PC-9 (cell line): ENCODE data around the gene LEFTY2.
"Not testable (repeated sequence)": the region's sequence is repeated elsewhere in the genome, so short reads cannot be mapped to it uniquely, and the experiment has no call there.

ENCODE experiments used
- CTCF ChIP-seq: fragments of 200-600 bp; sonication (generic); conservative IDR thresholded peaks from 2 replicates; pipeline ENCODE4 v1.6.1; 2017; ENCODE audit warnings: mixed run types, antibody characterized with exemption, mild to moderate bottlenecking, moderate library complexity
- EZH2 ChIP-seq: fragments of 200-600 bp; sonication (generic); IDR thresholded peaks from 2 replicates; pipeline ENCODE4 v1.8.0; 2017; ENCODE audit warnings: antibody characterized with exemption, low read depth

DNA sequence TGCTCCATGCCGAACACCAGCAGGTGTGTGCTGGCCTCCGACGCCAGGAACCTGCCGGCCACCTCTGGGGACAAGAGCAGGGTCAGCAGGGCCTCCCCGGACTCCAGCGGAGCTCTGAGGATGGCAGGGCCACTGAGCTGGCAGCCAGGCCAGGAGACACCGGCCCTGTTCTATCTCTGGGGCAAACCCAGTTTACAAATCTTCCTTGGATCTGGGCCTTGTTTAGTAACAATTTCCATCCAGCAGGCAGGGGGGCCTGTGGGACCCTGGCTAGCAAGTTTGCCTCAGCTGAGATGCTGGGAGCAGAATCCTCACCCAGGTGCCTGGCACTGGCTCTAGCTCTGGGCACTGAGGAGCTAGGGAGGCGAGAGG lies 1.1 kb downstream of the LEFTY2 start:
- not testable (repeated sequence) for TF ChIP-seq CTCF, EZH2
